HG03103 (cell line): Measurements from ENCODE around the gene NKAIN1.
"Not testable (repeated sequence)": the region's sequence is repeated elsewhere in the genome, so short reads cannot be mapped to it uniquely, and the experiment has no call there.

Source experiments
- ATAC-seq: cut with Tn5 transposase; IDR thresholded peaks from one replicate; pipeline ENCODE4 v1.9.1; 2021; ENCODE audit warnings: low read depth; ENCODE audit not compliant: unreplicated experiment

Gene NKAIN1

GRCh38 chr1:31155216-31155806 lies 84.4 kb downstream of the NKAIN1 start:
- peak; percentile 63 for ATAC-seq

DNA sequence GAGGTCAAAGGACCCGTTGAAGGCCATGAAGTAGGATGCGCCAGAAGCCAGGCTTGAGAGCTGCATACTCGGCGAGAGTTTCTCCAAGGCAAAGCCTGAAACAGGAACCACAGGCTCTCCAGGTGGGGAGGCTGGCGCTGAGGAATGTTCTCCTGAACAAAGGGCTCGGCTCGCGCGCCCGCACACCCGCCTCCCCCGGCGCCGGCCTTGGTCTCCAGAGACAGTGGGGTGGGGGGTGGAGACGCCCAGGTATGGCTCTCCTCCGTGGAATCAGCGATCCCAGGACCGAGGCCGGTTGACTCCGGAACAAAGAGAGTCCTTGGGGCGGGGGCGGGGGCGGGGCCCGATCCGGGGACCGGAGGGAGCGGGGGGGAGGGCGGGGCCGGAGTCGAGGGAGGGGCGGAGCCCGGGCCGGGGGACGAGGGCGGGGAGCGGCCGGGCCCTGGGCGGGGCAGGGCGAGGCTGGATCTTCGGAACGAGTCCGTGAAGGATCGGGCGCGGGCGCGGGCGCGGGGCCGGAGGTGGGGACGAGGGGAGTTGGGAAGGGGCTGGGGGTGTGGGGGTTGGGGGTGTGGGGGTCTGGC lies 85.0 kb downstream of the NKAIN1 start:
- ATAC-seq, result peak; percentile 30

GRCh38 chr1:31154000-31154631 lies 85.6 kb downstream of the NKAIN1 start:
- no peak for ATAC-seq

DNA sequence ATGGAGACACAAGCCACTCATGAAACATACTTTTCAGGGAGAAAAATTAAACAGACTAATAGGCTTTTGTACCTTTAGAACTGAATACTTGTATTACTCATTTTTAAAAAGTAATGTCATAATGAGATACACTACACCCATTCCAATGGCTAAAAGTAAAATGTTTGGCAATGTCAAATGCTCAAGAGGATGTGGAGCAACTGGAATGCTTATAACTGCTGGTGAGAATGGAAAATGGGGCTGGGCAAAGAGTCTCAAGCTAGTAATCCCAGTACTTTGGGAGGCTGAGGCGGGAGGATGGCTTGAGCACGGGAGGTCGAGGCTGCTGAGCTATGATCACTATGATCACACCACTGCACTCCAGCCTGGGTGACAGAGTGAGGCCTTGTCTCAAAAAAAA lies 86.3 kb downstream of the NKAIN1 start:
- no peak for ATAC-seq

- ATAC-seq, result no peak
Observed at GRCh38 chr1:31152181-31152795, 87.4 kb downstream of the NKAIN1 start.

DNA sequence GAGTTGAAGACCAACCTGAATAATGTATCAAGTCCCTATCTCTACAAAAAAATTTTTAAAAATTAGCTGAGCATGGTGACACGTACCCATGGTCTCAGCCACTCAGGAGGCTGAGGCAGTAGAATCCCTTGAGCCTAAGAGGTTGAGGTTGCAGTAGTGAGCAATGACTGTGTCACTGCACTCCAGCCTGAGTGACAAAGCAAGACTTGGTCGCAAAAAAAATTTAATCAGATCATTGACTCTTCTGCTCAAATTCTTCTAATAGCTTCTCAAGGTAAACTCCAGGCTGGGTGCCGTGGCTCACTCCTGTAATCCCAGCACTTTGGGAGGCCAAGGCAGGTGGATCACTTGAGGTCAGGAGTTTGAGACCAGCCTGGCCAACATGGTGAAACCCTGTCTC lies 88.3 kb downstream of the NKAIN1 start:
- no peak for ATAC-seq

- ATAC-seq, result no peak
Observed at GRCh38 chr1:31148409-31148808, 91.3 kb downstream of the NKAIN1 start.

GRCh38 chr1:31145648-31146047 lies 94.0 kb downstream of the NKAIN1 start:
- no peak for ATAC-seq

DNA sequence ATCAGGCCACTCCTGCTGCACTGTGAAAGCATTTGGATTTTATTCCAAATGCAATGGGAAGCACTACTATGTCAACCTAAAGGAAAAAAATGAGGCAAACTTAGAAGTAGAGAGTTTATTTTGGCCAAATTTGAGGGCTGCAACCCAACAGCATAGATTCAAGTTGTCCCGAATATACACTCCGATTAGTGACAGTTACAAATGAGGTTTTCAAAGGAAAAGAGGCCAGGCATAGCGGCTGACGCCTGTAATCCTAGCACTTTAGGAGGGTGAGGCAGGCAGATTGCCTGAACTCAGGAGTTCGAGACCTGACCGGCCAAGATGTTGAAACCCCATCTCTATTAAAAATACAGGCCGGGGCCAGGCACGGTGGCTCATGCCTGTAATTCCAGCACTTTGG lies 95.2 kb downstream of the NKAIN1 start:
- no peak for ATAC-seq

DNA sequence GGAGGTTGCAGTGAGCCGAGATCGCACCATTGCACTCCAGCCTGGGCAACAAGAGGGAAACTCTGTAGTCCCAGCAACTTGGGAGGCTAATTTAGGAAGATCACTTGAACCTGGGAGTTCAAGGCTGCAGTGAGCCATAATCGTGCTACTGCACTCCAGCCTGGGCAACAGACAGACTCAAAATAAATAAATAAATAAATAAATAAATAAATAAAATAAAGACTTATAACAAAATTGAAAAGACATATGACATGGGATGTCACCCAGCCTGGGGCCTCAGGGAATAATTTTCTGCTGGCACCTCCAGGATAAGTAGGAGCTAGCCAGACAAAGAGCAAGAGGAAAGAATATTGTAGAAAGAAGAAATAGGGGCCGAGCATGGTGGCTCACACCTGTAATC lies 96.2 kb downstream of the NKAIN1 start:
- ATAC-seq, result no peak

DNA sequence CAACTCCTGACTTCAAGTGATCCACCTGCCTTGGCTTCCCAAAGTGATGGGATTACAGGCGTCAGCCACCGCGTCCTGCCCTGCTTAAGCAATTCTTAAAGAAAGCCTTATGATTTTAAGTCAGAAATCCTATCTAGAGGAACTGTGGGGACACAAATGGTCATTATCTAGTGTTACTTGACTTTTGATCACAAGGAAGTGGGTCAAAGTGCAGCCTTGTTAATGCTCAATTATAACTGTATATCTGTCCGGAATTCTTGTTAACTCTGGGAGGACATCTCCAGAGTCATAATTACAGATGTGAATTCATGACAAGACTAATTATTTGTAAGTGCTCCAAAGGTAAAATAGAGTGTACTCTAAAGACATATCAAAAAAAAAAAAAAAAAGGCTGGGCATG lies 97.3 kb downstream of the NKAIN1 start:
- ATAC-seq, result no peak

DNA sequence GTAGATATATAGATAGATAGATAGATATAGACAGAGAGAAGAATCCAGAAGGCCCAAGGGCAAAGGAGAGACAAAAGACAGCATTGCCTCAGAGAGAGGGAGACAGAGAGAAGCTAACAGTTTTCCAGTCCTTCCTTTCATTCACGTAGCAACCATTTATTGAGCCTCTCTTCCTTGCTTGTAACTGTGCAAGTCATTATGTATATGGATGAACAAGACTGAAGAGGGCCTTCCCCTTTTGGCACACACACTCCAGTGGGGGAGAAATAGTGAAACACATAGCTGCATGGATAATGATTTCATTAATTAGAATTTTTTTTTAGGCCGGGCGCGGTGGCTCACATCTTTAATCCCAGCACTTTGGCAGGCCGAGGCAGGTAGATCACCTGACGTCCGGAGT lies 99.4 kb downstream of the NKAIN1 start:
- ATAC-seq, result no peak

DNA sequence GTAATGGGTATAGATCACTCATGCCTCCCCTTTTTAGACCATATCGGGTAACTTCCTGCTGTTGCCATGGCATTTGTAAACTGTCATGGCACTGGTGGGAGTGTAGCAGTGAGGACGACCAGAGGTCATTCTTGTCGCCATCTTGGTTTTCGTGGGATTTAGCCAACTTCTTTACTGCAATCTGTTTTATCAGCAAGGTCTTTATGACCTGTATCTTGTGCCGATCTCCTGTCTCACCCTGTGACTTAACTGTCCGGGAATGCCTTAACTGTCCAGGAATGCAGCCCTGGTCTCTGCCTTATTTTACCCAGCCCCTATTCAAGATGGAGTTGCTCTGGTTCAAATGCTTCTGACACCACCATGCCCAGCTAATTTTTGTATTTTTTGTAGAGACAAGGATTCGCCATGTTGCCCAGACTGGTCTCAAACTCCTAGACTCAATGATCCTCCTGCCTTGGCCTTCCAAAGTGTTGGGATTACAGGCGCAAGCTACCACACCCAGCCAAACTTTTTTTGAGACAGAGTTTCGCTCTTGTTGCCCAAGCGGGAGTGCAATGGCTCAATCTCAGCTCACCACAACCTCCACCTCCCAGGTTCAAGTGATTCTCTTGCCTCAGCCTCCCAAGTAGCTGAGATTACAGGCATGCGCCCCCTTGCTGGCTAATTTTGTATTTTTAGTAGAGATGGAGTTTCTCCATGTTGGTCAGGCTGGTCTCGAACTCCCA lies 100.7 kb downstream of the NKAIN1 start:
- ATAC-seq, result not testable (repeated sequence)

DNA sequence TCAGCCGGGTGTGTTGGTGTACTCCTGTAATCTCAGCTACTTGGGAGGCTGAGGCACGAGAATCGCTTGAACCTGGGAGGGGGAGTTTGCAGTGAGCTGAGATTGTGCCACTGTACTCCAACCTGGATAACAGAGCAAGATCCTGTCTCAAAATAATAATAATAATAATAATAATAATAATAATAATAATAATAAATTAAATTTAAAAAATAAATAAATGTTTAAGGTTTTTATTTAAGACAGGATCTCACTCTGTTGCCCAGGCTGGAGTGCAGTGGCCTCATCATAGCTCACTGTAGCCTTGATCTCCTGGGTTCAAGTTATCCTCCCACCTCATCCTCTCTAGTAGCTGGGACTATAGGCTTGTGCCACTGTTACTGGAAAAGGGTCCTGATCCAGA lies 101.8 kb downstream of the NKAIN1 start:
- not testable (repeated sequence) for ATAC-seq

GRCh38 chr1:31135973-31136600 lies 103.6 kb downstream of the NKAIN1 start:
- ATAC-seq, result no peak

GRCh38 chr1:31133368-31133767 lies 106.3 kb downstream of the NKAIN1 start:
- no peak for ATAC-seq
